ENCODE results near the gene EGFR.

EGFR gene

DNA sequence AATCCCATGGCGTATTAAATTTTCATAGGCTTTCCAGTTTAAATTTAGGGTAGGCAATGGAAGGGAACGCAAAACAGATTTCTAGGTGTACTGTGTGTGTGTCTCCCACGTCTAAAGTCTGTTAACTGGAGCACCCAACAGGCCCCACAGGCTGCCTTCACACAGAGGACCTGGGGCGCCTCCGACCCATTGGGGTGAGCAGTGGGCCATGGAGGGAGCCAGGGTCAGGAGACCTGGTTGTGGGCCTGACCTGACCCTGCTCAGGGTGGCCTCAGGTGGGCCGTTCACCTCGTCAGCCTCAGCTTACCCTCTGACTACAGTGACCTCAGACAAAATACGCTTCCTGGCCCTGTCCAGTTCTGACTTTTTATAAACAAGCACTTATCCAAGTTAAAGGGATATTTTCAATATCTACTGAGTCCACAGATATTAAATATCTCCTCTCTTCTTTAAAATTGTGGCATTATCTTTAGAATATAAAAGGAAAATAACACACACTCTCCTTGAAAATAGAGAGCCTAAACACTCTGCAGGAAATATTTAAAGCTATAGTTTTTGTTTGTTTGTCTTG, 159.6 kb downstream of the EGFR start:
- no peak for DNase-seq

DNA sequence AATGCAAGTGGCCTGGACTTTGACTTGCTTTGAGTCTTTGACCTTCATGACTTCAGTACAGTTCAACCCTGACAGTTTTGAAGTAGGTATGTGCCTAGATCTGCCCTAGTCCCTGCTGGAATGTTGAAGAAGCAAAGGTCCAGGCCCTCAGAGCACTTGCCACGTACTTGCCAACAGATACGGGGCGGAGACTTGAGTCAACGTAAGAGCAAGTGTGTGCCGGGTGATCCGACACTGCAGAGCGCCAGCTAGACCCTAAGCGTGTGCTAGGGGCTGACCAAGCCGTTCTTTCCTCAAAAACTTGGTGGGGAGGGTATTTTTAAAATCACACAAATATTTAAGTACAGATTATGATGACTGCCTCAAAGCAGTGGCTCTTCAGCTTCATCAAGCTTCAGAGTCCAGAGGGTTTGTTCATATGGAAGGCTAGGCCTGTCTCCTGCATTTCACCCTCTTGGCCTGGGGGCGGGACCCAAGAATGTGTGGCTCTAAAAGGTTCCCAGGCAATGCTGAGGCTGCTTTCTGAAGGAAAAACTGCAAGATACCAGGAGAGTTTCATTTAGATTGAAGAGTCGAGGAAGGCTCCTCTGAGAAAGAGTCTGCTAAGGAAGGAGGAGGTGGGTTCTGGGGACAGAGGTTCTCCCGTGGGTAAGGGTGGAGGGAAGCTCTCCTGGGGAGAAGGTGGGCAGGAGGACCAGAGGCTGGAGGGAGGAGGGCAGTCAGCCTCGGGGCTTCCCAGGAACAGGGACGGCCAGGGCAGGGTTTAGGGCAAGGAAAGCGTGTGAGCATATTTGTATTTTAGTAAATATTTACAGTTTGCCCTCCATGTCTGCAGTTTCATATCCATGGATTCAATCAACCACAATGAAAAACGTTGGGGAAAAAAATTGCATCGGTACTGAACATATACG, 160.3 kb downstream of the EGFR start:
- DNase-seq: no peak

DNA sequence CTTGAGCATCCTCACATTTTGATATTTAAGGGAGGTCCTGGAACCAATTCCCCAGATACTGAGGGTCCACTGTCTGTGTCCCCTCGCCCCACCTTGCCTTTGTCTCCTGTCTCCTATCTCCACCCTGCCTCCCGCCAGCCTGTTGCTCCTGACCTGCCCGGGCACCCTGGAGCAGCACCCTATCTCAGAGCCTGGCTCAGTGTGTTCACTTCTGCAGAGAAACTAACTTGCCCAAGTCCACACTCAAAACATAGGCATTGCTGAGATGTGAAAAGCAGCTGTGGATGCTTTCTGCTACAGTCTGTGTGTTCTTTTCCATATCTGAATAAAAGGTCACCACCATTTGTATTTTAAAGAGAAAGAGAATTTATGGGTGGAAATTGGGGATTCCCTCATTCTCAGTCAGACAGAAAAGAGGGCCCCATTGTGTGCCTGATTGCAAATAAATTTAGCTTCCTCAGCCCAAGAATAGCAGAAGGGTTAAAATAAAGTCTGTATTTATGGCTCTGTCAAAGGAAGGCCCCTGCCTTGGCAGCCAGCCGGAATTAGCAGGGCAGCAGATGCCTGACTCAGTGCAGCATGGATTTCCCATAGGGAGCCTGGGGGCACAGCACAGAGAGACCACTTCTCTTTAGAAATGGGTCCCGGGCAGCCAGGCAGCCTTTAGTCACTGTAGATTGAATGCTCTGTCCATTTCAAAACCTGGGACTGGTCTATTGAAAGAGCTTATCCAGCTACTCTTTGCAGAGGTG, 161.3 kb downstream of the EGFR start:
- no peak for DNase-seq

DNA sequence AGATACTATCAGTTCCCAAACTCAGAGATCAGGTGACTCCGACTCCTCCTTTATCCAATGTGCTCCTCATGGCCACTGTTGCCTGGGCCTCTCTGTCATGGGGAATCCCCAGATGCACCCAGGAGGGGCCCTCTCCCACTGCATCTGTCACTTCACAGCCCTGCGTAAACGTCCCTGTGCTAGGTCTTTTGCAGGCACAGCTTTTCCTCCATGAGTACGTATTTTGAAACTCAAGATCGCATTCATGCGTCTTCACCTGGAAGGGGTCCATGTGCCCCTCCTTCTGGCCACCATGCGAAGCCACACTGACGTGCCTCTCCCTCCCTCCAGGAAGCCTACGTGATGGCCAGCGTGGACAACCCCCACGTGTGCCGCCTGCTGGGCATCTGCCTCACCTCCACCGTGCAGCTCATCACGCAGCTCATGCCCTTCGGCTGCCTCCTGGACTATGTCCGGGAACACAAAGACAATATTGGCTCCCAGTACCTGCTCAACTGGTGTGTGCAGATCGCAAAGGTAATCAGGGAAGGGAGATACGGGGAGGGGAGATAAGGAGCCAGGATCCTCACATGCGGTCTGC, 162.2 kb downstream of the EGFR start:
- DNase-seq: no peak

DNA sequence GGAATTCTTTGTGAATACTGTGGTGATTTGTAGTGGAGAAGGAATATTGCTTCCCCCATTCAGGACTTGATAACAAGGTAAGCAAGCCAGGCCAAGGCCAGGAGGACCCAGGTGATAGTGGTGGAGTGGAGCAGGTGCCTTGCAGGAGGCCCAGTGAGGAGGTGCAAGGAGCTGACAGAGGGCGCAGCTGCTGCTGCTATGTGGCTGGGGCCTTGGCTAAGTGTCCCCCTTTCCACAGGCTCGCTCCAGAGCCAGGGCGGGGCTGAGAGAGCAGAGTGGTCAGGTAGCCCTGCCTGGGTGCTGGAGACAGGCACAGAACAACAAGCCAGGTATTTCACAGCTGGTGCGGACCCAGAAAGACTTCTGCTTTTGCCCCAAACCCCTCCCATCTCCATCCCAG, 162.9 kb downstream of the EGFR start:
- DNase-seq: no peak

DNA sequence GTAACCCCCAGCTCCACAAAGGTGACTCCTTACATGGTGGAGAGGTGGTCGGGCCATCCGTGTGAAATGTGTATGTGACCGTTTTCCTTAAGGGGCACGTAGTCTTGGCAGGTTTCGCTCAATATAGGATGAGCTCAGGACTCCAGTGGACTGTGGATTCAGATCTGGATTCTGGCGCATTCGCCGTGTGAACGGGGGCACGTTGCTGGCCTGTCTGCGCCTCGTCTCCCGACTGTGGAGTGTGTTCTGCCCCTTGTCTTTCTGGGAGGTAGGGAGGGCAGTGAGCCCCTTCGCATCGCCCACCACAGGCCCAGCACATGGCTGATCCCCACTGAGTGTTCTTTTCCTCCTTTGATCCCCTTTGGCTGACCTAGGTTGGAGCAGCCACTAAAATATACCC, 165.1 kb downstream of the EGFR start:
- no peak for DNase-seq

DNA sequence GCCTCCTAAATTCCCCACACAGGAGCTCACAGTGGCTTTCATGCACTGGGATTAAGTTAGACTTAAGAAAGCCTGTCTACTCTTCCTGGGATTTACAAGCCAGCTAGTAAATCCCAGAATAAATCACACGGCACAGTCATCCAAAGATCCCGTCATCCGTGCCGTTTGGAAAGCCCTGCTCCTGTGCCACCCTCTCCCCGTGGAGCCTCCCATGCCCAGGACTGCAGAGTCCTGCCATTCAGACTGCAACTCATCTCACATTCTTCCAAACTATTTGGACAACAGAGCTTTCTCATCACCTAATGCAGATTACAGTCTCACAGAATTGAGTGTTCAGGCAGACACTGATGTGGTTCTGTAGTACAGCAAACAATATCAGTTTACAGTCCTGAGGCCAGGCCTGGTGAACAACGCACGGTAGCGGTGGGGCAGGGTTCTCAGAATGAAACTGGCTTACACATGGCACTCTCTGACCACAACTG, 166.5 kb downstream of the EGFR start:
- no peak for DNase-seq

DNA sequence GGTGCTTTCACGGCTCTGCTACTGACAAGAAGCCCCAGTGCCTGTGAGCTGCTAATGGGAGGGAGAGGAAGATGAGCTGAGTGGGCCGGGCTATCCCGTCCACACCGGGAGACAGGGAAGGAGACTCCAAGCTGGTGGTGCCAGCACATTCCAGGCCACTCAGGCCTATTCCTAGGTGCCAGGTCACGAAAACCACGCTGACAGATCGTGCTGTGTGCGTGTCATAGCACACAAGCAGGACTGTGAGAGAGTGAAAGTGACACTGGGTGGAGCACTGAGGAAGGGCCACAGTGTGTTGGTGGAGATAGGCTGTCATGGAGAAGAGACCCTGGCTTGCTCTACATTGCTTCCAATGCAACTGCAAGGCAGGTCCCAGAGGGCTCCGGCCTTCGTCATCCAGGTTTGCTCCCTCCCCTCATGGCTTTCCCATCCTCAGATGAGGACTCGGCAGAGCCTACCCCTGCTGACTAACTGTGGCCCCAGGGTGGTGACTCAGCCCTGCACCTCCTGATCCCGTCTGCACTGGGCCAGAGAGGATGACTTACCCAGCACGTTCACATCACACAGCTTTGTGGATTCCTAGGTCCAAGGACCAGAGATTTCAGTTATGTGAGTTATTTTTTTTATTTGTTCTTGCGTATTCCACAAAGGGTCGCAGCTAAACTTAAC, 167.3 kb downstream of the EGFR start:
- no peak for DNase-seq

DNA sequence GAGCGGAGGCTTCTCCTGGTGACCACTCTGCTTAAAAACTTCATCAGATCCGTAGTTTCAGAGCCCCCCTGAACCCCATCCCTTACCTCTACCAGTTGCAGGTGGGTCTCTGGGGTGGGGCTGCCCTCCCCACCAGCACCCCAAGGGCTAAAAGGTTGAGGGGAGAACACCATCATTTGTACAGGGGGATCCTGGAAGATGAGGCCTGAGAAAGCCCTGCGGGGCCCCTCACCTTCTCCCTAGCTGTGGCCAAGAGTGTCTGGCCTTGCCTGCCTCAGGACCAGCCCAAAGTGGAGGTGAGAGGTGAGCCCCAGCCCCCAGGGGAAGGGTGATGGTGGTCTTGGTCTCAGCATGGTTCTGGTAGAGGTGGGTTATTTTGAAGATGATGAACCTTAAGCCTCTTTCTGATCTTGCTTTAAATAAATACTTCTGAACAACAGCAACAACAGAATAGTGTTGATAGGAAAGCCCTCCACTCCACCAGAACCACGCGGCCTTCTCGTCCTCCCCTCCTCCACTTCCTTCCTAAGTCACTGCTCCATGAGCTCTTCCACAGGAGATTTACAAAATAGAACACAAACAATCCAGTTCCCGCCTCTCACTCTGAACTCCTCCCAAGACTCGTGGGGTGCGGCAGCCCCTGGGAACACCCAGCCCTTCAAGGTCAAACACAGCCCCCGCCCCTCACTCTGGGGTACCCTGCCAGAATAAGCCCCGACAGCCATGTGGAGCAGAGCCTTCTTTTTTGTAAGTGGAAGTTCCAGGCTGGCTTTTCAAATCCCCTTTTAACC, 169.1 kb downstream of the EGFR start:
- no peak for DNase-seq

DNA sequence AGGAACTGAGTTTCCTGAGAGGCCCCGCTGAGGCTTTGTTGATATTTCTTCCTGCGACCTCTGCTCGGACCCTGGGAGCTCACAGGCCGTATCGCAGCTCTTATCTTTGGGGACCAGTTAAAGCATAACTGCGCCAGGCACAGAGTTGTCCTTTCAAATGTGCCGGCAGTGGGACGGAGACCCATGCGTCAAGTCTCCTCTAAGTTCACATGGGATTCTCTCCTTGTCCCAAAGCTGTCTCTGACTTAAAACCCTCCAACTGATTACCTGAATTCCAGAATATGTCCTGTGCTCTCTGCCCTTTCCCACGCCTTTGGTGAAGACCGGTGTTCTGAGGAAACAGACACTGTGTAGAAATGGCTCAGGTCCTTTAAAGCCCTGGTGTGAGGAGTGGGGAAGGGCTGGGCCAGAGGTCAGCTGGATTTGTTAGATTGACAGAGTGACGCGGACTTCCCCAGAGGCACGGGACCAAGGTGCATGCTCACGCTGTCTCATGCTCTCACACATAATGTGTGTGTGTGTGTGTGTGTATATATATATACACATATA, 169.8 kb downstream of the EGFR start:
- no peak for DNase-seq

DNA sequence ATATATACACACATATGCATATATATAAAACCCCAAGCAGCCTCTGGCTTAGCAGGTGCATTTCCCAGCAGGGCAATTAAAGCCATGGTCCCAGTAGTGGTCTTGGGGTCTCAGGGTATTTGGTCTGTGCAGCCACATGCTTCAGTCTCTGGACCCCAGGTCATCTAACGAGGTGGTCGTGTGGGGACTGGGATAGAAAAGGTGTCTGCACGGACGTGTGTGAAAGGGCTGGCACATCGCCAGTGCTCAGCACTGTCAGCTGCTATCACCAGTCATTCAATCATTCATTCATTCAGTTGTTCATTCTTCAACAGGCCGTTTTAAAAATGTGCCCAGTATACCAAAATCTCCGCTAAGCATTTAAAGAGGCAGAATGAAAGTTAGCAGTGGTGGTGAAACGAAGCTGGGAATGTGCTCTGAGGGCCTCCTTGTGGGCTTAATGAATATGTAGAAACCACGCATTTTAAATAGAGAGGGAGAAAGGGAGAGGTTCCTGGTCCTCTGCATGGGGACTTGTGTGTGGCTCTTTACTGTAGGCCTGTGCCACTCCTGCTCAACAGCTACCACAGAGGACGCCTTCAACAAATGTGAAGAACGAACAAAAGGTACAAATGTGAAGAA, 170.4 kb downstream of the EGFR start:
- no peak for DNase-seq

DNA sequence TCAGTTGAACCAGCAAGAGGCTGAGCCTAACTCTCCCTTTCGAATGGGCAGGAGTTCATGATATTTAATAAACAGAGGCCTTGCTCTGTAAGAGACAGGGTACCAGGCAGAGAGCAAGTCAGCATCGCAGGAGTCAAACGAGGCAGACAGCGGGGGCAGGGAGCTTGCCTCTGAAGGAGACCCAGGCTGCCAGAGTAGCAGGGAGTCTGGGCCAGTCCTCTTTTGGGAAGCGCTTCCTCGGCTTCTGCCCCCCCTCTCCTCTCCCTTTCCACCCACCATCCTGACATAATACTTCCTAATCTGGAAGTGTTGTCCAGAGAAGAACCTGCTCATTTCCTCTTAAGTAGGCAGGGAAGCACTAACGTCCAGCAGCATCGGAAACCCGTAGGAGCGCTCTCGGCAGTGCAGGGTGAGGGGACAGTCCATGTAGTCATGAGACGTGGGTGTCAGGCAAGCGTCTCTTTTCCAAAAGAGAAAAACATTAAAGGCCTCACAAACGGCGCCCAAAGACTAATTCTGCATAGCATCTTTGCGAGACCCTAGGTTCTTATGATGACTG, 171.1 kb downstream of the EGFR start:
- no peak for DNase-seq

DNA sequence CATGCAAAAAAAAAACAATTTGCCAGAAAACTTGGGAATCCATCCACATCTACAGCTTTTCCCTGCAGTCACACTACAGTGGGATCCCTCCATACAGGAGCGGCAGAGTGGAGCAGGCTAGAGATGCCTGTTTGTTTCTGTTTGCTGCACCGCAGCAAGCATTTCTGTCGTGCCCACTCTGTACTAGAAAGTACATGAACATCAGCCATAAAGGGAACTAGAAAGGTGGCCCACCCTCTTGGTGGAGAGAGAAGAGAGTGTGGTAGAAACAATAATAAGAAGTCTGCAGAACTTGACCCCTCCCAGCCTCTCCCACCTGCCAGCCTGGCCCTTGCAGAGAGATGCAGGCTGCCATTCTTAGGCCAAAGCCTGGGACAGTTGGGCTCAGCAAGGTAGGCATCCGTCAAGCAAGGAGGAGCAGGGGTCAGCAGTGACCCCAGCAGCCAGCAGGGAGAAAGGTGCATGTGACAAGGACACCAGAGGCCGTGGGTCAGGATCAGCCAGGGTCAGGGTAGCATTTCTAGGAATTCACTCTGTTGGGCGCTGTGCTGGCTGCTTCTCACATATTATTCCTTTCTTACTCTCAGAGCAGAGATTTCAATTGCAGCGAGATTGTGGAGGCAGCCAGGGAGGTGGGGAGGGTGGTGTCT, 171.8 kb downstream of the EGFR start:
- no peak for DNase-seq

DNA sequence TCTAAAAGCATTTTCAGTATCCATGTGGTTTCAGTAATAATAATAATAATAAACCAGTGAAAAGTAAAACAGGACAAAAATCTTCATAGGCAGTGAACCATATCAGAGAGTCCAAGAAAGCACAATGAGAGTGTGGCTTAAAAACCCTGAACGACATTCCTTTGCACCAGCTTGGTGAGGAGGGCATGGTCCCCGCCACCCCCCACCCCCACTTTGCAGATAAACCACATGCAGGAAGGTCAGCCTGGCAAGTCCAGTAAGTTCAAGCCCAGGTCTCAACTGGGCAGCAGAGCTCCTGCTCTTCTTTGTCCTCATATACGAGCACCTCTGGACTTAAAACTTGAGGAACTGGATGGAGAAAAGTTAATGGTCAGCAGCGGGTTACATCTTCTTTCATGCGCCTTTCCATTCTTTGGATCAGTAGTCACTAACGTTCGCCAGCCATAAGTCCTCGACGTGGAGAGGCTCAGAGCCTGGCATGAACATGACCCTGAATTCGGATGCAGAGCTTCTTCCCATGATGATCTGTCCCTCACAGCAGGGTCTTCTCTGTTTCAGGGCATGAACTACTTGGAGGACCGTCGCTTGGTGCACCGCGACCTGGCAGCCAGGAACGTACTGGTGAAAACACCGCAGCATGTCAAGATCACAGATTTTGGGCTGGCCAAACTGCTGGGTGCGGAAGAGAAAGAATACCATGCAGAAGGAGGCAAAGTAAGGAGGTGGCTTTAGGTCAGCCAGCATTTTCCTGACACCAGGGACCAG, 172.5 kb downstream of the EGFR start:
- DNase-seq: no peak

DNA sequence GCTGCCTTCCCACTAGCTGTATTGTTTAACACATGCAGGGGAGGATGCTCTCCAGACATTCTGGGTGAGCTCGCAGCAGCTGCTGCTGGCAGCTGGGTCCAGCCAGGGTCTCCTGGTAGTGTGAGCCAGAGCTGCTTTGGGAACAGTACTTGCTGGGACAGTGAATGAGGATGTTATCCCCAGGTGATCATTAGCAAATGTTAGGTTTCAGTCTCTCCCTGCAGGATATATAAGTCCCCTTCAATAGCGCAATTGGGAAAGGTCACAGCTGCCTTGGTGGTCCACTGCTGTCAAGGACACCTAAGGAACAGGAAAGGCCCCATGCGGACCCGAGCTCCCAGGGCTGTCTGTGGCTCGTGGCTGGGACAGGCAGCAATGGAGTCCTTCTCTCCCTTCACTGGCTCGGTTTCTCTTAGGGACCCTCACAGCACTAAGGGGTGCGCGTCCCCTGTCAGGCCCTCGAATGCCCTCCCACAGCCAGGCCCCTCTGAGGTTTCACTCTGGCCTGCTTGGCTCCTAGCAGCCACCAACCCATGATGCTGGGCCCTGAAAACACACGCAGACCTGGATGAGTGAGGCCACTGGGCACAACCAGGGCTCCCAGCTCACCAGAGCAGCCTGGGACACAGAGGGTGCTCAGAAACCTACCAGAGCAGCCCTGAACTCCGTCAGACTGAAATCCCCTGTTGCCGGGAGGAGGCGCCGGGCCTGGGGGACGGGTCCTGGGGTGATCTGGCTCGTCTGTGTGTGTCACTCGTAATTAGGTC, 173.3 kb downstream of the EGFR start:
- DNase-seq: no peak

DNA sequence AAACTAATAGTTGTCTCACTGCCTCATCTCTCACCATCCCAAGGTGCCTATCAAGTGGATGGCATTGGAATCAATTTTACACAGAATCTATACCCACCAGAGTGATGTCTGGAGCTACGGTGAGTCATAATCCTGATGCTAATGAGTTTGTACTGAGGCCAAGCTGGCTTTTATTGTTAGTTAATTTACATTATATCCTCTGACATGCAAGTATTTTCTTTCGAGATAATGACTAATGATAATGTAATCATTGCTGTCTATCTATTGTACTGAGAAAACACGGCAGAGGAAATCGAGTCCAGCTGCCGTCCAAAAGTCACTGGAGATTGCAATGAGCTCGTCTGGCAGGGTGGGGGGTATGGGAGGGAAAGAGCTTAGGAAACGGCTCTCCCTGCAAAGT, 173.9 kb downstream of the EGFR start:
- no peak for DNase-seq

DNA sequence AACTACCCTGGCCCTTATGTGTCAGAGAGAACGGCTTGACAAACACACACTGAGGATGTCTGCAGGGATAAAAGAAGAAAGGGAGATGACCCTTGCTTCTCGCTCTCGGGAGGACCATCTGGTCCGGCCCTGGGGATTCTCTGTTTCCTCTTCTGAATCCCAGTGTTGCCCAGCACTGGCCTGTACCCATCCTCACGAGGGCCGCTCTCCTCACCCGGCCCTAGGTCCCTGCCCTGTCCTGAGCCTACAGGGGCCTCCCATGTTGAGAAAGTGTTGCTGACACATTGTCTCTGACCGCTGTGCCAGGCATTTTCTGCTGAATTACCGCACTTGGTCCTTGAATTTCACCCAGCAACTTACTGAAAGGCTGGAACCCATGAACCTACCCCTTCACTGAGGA, 174.4 kb downstream of the EGFR start:
- no peak for DNase-seq

DNA sequence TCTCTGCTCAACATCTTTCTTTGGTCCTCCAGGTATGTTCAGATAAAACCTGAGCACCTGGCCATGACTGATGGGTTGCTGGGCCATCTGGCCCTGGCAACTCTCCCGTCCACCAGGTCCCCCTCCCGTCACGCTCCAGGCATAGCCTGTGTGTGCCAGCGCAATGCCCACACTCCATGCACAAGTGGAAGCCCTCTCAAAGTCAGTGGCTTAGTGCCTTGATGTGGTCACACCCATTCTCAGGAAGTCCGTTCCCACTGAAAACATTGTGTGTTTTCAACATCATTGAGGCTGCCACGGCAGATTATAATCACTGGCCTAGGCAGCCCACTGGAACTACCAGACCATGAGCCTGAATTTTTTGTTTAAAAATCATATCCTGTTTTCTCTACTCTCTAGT, 175.7 kb downstream of the EGFR start:
- no peak for DNase-seq
